CD4-positive, alpha-beta T cell (primary cell): ENCODE data around the gene PXDN. TPM values are rescaled to one million over a fixed set of nuclear protein-coding genes. Genes with fewer than 3 reads are reported as not detected.

ENCODE experiments used
- ATAC-seq: fragments of 200-7000 bp; cut with Tn5 transposase; one replicate; pipeline ENCODE4 v1.10.0; 2022; ENCODE audit warnings: mild to moderate bottlenecking; ENCODE audit not compliant: poor library complexity
- CTCF ChIA-PET: fragments of 350-600 bp; sonication (Branson Sonifier 250); formaldehyde crosslinking; loops from one replicate; lab custom pipeline; 2021; ENCODE audit warnings: antibody characterized with exemption, inconsistent platforms; lab: Charles Lee
- POLR2A ChIA-PET: fragments of 350-600 bp; sonication (Branson Sonifier 250); formaldehyde crosslinking; loops from one replicate; lab custom pipeline; 2021; ENCODE audit warnings: antibody characterized with exemption, inconsistent platforms; lab: Charles Lee
- DNase-seq, 14 experiments: peaks; one replicate each; pipeline ENCODE4 v3.0.0-alpha.2; 2013 to 2020; ENCODE audit warnings: mixed read lengths in 2 of 14
- H3K27ac ChIP-seq, 2 donors: one replicate each; pipeline versions ENCODE4 v1.5.1 to v1.7.0; 2013; ENCODE audit warnings: low read length in 2 of 2, low read depth in 1 of 2, mild to moderate bottlenecking in 1 of 2
- H3K27me3 ChIP-seq, 2 experiments: 1 replicate in 1 of 2; 2 replicates in 1 of 2; pipeline versions ENCODE4 v1.6.1 to v1.7.0; 2013; ENCODE audit warnings: low read length in 2 of 2, control low read depth in 1 of 2, mild to moderate bottlenecking in 1 of 2, moderate library complexity in 1 of 2; ENCODE audit not compliant: insufficient read depth in 2 of 2, control insufficient read depth in 1 of 2
- H3K36me3 ChIP-seq: one replicate; pipeline ENCODE4 v1.6.1; 2013; ENCODE audit warnings: low read length, control low read depth; ENCODE audit not compliant: insufficient read depth
- H3K4me1 ChIP-seq: one replicate; pipeline ENCODE4 v1.6.1; 2013; ENCODE audit warnings: low read length, control low read depth; ENCODE audit not compliant: insufficient read depth
- H3K4me3 ChIP-seq: one replicate; pipeline ENCODE4 v1.5.1; 2013; ENCODE audit warnings: mild to moderate bottlenecking, low read length, moderate library complexity
- H3K9me3 ChIP-seq, 2 experiments: 1 replicate in 1 of 2; 2 replicates in 1 of 2; pipeline versions ENCODE4 v1.6.1 to v1.7.0; 2013; ENCODE audit warnings: low read length in 2 of 2, mild to moderate bottlenecking in 2 of 2, control low read depth in 1 of 2, moderate library complexity in 1 of 2; ENCODE audit not compliant: control insufficient read depth in 1 of 2, insufficient read depth in 1 of 2
- H3K27ac Mint-ChIP-seq: one replicate; pipeline ENCODE4 v1.8.0; 2020; ENCODE audit warnings: mixed read lengths
- H3K27me3 Mint-ChIP-seq: one replicate; pipeline ENCODE4 v1.8.0; 2021; ENCODE audit warnings: mixed read lengths
- H3K36me3 Mint-ChIP-seq: one replicate; pipeline ENCODE4 v1.8.0; 2021; ENCODE audit warnings: low read depth, mixed read lengths
- H3K4me1 Mint-ChIP-seq: one replicate; pipeline ENCODE4 v1.8.0; 2021; ENCODE audit warnings: low read depth, mixed read lengths
- H3K4me3 Mint-ChIP-seq: one replicate; pipeline ENCODE4 v1.8.0; 2020; ENCODE audit warnings: mild to moderate bottlenecking, mixed read lengths
- H3K9me3 Mint-ChIP-seq: one replicate; pipeline ENCODE4 v1.8.0; 2020; ENCODE audit warnings: mixed read lengths
- CTCF ChIP-seq: fragments of 200-600 bp; IDR thresholded peaks from one replicate; pipeline ENCODE4 v1.8.0; 2022; ENCODE audit warnings: antibody characterized with exemption, mild to moderate bottlenecking
- intact Hi-C, 2 experiments: fragments of 100-400 bp; cut with DNase I in 1 of 2; cut with micrococcal nuclease in 1 of 2; formaldehyde crosslinking; loops; one replicate each; pipeline versions ENCODE4 v1.15.1 to v1.9.0; 2023 to 2025; cut with DNase I, micrococcal nuclease
- total RNA-seq, 174 experiments: library from RNA in 2 of 174; stranded (reverse) in 2 of 174; gene quantifications; one replicate each; pipeline ENCODE4 v1.2.3 and lab custom pipeline; 2021 to 2026

Gene PXDN
- total RNA-seq, 2 experiments from 2014 or later: 0.47 to 0.84 TPM

GRCh38 chr2:1784986-1785617, 40.8 kb upstream of the PXDN start:
- POLR2A ChIA-PET: no interaction called here
- H3K4me1 Mint-ChIP-seq: no peaks in the 10 kb centered on the region
- H3K27ac ChIP-seq: no peak overlapping the region
- no peak for TF ChIP-seq CTCF
- H3K27me3 ChIP-seq: peaks cover 0 to 3% of the 10 kb centered on the region in 2 experiments
- no peaks in the 10 kb centered on the region for H3K36me3 Mint-ChIP-seq
- no peak overlapping the region for H3K4me3 Mint-ChIP-seq
- ATAC-seq (no peak), DNase-seq (no peak)
- no peaks in the 10 kb centered on the region for H3K9me3 ChIP-seq
- no peak overlapping the region for H3K27ac Mint-ChIP-seq
- H3K36me3 ChIP-seq: no peaks in the 10 kb centered on the region
- H3K9me3 Mint-ChIP-seq: no peaks in the 10 kb centered on the region
- intact Hi-C loops: no loop called here
- CTCF ChIA-PET: no interaction called here
- H3K4me1 ChIP-seq: no peaks in the 10 kb centered on the region
- H3K27me3 Mint-ChIP-seq: peaks cover 4% of the 10 kb centered on the region
- H3K4me3 ChIP-seq: no peak overlapping the region

GRCh38 chr2:1784087-1784486, 39.8 kb upstream of the PXDN start:
- ChIA-PET POLR2A (interaction anchor here (0.7 kb wide), 1 partner anchor 27 kb away, joined by 3 read pairs; no protein-coding TSS in a partner anchor), CTCF (interaction anchor here (1.2 kb wide), 1 partner anchor 14 kb away, joined by 5 read pairs; no protein-coding TSS in a partner anchor)
- Histone ChIP-seq H3K27ac (no peak overlapping the region), H3K4me3 (no peak overlapping the region), H3K27me3 (peaks cover 0 to 3% of the 10 kb centered on the region in 2 experiments), H3K36me3 (no peaks in the 10 kb centered on the region), H3K4me1 (no peaks in the 10 kb centered on the region), H3K9me3 (no peaks in the 10 kb centered on the region)
- ATAC-seq (no peak), DNase-seq (peak in 1 of 14 experiments; percentile 19)
- Mint-ChIP-seq H3K4me1 (no peaks in the 10 kb centered on the region), H3K4me3 (no peak overlapping the region), H3K27ac (no peak overlapping the region), H3K9me3 (no peaks in the 10 kb centered on the region), H3K36me3 (no peaks in the 10 kb centered on the region), H3K27me3 (peaks cover 4% of the 10 kb centered on the region)
- TF ChIP-seq CTCF: no peak
- intact Hi-C loops: no loop called here

GRCh38 chr2:1782514-1782913, 38.2 kb upstream of the PXDN start:
- intact Hi-C loops: no loop called here
- POLR2A ChIA-PET: no interaction called here
- no peak overlapping the region for H3K27ac Mint-ChIP-seq
- no peaks in the 10 kb centered on the region for H3K4me1 ChIP-seq
- no peaks in the 10 kb centered on the region for H3K36me3 Mint-ChIP-seq
- H3K9me3 Mint-ChIP-seq: no peaks in the 10 kb centered on the region
- ATAC-seq (no peak), DNase-seq (no peak)
- no peaks in the 10 kb centered on the region for H3K4me1 Mint-ChIP-seq
- H3K4me3 ChIP-seq: no peak overlapping the region
- no peak overlapping the region for H3K4me3 Mint-ChIP-seq
- H3K27ac ChIP-seq: no peak overlapping the region
- H3K27me3 ChIP-seq: no peaks in the 10 kb centered on the region
- CTCF ChIA-PET: no interaction called here
- H3K9me3 ChIP-seq: no peaks in the 10 kb centered on the region
- H3K27me3 Mint-ChIP-seq: peaks cover 20% of the 10 kb centered on the region
- no peak for TF ChIP-seq CTCF
- no peaks in the 10 kb centered on the region for H3K36me3 ChIP-seq
